Measurements from ENCODE around the gene TNIP1. TPM values are rescaled to one million over a fixed set of nuclear protein-coding genes. Genes with fewer than 3 reads are reported as not detected.

Gene TNIP1
- total RNA-seq, 1 experiment from 2014 or later = 339 TPM

DNA sequence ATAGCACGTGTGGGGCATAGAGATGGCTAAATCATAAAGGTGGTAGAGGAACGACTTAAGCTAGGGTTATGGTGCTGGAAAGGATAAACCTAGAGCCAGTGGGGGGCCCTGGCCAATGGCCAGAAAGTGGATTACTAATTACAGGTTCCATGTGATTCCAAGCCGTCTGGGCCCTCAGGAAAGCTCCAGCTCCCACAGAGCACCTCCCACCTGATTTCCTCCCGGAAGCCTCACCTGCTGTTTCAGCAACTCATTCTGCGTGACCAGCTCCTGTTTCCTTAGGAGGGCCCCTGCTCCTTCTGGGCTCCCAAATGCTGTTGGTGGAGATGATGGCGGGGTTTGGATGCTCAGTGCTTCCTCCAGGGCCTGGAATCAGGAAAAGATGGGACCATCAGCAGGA, 44.3 kb downstream of the TNIP1 start:
- peaks cover 14% of the 10 kb centered on the region for H3K4me1 Mint-ChIP-seq (ENCODE audit: low read depth, unreplicated experiment)
- peak overlapping the region; percentile 27 for H3K27ac Mint-ChIP-seq (ENCODE audit: unreplicated experiment)
- H3K27me3 Mint-ChIP-seq (ENCODE audit: unreplicated experiment) = no peaks in the 10 kb centered on the region
- CTCF ChIA-PET = no interaction called here
- DNase-seq = no peak
- peaks cover 86% of the 10 kb centered on the region for H3K36me3 Mint-ChIP-seq (ENCODE audit: insufficient read depth, unreplicated experiment)
- no TSS peak for BruUV-seq (replicated peaks)
- H3K9me3 Mint-ChIP-seq (ENCODE audit: low read depth, unreplicated experiment) = no peaks in the 10 kb centered on the region
- intact Hi-C loops (cut with micrococcal nuclease; ENCODE audit: unreplicated experiment) = no loop called here
- H3K4me3 Mint-ChIP-seq (ENCODE audit: low read depth, unreplicated experiment) = no peak overlapping the region
- no peak for TF ChIP-seq CTCF (IDR thresholded peaks at IDR 0.05; ENCODE audit: unreplicated experiment)

GRCh38 chr5:151034422-151035379, 46.1 kb downstream of the TNIP1 start:
- DNase-seq = no peak
- CTCF ChIA-PET = no interaction called here
- no TSS peak for BruUV-seq (replicated peaks)

GRCh38 chr5:151033217-151033934, 47.5 kb downstream of the TNIP1 start:
- H3K9me3 Mint-ChIP-seq (ENCODE audit: low read depth, unreplicated experiment) = no peaks in the 10 kb centered on the region
- H3K27me3 Mint-ChIP-seq (ENCODE audit: unreplicated experiment) = no peaks in the 10 kb centered on the region
- CTCF ChIA-PET = interaction anchor here (0.6 kb wide), 1 partner anchor 119 kb away, joined by 11 read pairs; no protein-coding TSS in a partner anchor
- intact Hi-C loops (cut with micrococcal nuclease; ENCODE audit: unreplicated experiment) = no loop called here
- no peak overlapping the region for H3K4me3 Mint-ChIP-seq (ENCODE audit: low read depth, unreplicated experiment)
- no peak overlapping the region for H3K27ac Mint-ChIP-seq (ENCODE audit: unreplicated experiment)
- BruUV-seq (replicated peaks) = no TSS peak
- DNase-seq = no peak
- H3K4me1 Mint-ChIP-seq (ENCODE audit: low read depth, unreplicated experiment) = peaks cover 7% of the 10 kb centered on the region
- peaks cover 91% of the 10 kb centered on the region for H3K36me3 Mint-ChIP-seq (ENCODE audit: insufficient read depth, unreplicated experiment)
- TF ChIP-seq CTCF (IDR thresholded peaks at IDR 0.05; ENCODE audit: unreplicated experiment) = no peak

More at GRCh38 chr5:151034422-151035379, 46.1 kb downstream of the TNIP1 start:
- Mint-ChIP-seq H3K9me3 (ENCODE audit: low read depth, unreplicated experiment) (no peaks in the 10 kb centered on the region), H3K27ac (ENCODE audit: unreplicated experiment) (no peak overlapping the region), H3K4me1 (ENCODE audit: low read depth, unreplicated experiment) (peaks cover 14% of the 10 kb centered on the region), H3K27me3 (ENCODE audit: unreplicated experiment) (no peaks in the 10 kb centered on the region), H3K36me3 (ENCODE audit: insufficient read depth, unreplicated experiment) (peaks cover 91% of the 10 kb centered on the region), H3K4me3 (ENCODE audit: low read depth, unreplicated experiment) (no peak overlapping the region)
- TF ChIP-seq CTCF (IDR thresholded peaks at IDR 0.05; ENCODE audit: unreplicated experiment) = no peak
- intact Hi-C loops (cut with micrococcal nuclease; ENCODE audit: unreplicated experiment) = no loop called here

DNA sequence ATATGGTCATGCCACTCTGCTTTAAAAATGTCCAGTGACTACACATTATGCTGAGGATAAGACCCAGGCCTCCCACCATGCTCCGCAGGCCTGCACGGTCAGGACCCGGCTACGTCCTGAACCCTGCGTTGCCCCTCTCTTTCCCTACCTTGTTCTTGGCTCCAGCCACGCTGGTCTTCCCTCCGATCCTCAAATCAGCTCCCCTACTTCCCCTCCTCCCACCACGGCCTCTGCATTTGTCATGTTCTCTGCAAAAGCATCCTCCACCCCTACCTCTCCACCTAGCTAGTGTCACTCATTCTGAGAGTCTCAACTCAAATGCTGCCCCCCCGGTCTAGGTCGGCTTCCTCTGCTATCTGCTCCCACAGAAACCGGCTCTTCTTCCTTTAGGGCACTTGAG, 49.3 kb downstream of the TNIP1 start:
- CTCF ChIA-PET = interaction anchor here (1.0 kb wide), 1 partner anchor 16 kb away, joined by 3 read pairs; no protein-coding TSS in a partner anchor
- no peak for TF ChIP-seq CTCF (IDR thresholded peaks at IDR 0.05; ENCODE audit: unreplicated experiment)
- no peak overlapping the region for H3K27ac Mint-ChIP-seq (ENCODE audit: unreplicated experiment)
- DNase-seq = no peak
- intact Hi-C loops (cut with micrococcal nuclease; ENCODE audit: unreplicated experiment) = no loop called here
- H3K4me3 Mint-ChIP-seq (ENCODE audit: low read depth, unreplicated experiment) = no peak overlapping the region
- H3K4me1 Mint-ChIP-seq (ENCODE audit: low read depth, unreplicated experiment) = no peaks in the 10 kb centered on the region
- no peaks in the 10 kb centered on the region for H3K9me3 Mint-ChIP-seq (ENCODE audit: low read depth, unreplicated experiment)
- H3K27me3 Mint-ChIP-seq (ENCODE audit: unreplicated experiment) = no peaks in the 10 kb centered on the region
- BruUV-seq (replicated peaks) = no TSS peak
- H3K36me3 Mint-ChIP-seq (ENCODE audit: insufficient read depth, unreplicated experiment) = peaks cover 92% of the 10 kb centered on the region

Data from Calu3 (cell line).